Stimulated activated CD4-positive, alpha-beta T cell treated with anti-CD3 and anti-CD28 coated beads, Interleukin-4, amount 100 ng/mL, for 4 hours (primary cell): ENCODE results near the gene HELQ.
A peak's percentile ranks its signal among the peaks of the same experiment; 100 is the strongest.
"Not testable (repeated sequence)": the region's sequence is repeated elsewhere in the genome, so short reads cannot be mapped to it uniquely, and the experiment has no call there.

Experiments used
- DNase-seq, 2 experiments: peaks; one replicate each; pipeline ENCODE4 v3.0.0-alpha.2; 2020

The HELQ gene

DNA sequence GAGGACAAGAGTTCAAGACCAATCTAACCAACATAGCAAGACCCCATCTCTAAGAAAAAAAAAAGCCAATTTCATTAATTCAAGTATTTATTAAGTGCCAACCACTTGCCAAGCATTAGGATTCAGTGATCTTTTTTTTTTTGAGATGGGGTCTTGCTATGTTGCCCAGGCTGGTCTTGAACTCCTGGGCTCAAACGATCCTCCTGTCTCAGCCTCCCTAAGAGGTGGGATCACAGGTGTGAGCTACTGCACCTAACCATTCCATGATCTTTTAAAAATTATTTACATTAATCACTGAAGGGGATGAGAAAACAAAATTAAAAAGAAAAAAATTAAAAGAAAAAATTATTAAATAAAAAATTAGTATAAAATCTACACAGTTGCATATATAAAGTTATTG is 24.4 kb downstream of the HELQ start:
- DNase-seq = no peak

GRCh38 chr4:83418211-83418610 is 37.4 kb downstream of the HELQ start:
- no peak for DNase-seq

DNA sequence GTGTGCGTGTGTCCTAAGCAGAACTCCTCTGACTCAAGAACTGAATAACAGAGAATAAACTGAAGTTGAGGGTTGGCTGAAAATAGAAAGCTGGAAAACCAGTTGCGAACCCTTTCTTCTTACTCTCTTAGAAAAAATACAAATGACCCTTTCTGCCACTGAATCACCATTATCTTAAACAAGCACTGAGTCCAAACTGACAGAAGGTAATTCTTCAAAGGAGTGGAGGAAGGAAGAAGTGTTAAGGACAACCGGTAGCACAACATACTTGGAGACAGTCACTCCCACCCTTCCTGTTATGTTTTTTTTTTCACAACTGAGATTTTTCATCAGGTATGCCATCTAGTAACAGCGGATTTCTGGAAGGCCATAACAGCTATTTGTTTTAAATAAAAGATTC is 38.1 kb downstream of the HELQ start:
- no peak for DNase-seq

DNA sequence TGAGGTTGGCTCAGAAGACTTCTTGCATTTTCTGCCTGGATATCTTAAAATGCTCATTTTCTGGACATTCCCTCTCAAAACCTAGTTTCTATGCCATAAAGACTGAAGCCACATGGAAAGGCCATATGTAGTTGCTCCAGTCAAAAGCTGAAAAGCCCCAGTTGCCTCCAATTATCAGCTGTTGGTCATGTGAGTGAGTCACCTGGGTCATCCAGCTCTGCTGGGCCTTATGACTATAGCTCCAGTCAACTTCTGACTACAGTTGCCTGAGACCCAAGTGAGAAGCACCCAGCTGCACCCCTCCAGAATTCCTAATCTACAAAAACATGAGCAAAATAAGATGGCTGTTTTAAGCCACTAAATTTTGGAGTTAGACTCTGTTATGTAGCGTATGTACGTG is 41.9 kb downstream of the HELQ start:
- DNase-seq = no peak

DNA sequence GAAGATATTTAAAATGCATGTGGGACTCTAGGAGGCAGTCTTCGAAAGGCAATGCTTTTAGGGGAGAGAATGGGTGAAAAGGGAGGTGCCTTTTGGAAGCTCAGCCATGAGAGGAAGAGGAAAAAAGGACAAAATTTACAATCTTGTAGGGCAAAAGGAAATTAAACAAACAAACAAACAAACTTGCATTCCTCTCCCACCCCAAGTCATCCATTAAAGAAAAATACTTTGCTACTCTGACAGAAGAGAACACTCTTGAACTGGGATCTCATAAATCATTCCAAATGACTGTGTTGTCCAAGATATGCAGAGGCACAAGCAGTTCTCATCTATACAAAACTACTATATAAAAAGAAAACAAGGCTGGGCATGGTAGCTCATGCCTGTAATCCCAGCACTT is 46.7 kb downstream of the HELQ start:
- no peak for DNase-seq

DNA sequence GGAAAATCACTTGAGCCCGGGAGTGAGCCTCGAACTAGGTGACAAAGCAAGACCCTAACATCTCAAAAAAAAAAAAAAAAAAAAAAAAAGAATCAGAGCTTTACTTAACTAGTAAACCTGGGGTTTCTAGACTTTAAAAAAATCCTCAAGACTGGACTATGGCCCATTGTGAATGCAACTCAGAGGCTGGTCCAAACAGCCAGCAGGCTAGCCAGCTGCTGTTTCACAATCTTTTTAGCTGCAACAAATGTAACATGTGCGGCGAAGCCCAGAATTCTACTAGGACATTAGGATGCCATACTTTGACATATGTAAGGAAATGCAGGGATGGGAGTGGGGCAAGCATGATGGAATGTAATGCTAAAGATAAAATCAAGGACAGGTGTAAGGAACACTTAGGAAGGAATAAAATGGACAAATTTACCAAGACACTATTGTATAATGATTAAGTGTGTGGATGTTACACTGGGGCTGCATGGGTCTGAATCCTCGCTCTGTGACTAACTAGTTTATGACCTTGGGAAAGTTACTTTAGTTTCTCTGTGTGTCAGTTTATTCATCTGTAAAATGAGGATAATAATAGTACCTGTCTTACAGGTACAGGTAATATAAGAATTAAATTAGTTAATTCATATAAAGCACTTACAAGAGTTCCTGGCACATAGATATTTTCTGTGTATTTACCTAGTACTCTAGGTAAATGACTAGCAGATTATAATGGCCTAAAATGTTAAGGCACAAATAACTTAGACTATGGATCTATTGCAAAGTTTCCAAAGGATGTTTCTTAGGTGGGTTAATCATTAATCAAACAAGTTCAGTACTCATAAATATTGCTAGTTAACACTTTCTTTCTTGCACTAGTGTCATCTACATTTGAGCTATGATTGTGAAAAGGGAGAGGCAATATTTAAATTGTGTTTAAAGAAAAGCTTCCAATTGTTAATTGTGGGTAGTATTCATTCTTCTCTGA is 49.5 kb downstream of the HELQ start:
- DNase-seq = no peak

DNA sequence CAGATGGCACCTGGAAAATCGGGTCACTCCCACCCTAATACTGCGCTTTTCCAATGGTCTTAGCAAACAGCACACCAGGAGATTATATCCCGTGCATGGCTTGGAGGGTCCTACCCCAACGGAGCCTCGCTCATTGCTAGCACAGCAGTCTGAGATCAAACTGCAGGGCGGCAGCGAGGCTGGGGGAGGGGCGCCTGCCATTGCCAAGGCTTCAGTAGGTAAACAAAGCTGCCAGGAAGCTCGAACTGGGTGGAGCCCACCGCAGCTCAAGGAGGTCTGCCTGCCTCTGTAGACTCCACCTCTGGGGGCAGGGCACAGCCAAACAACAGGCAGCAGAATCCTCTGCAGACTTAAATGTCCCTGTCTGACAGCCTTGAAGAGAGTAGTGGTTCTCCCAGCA is 57.5 kb downstream of the HELQ start:
- not testable (repeated sequence) for DNase-seq

- DNase-seq = no peak
Observed at GRCh38 chr4:83393908-83394307, 61.7 kb downstream of the HELQ start.

DNA sequence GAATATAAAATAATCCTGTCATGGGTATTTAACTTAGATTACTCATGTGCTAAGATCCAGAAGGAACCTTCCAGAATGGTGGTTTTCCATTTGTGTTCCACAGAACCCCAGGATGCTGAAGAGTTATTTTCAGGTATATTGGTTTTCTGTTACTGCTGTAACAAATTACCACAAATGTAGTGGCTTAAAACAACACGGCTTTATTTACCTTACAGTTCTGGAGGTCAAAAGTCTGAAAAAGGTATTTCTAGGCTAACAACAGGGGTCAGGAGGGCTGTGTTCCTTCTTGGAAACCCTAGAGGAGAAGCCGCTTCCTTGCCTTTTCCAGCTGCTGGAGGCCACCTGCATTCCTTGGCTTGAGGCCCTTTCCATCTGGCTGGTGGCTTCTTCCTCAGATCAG is 63.1 kb downstream of the HELQ start:
- DNase-seq = no peak

DNA sequence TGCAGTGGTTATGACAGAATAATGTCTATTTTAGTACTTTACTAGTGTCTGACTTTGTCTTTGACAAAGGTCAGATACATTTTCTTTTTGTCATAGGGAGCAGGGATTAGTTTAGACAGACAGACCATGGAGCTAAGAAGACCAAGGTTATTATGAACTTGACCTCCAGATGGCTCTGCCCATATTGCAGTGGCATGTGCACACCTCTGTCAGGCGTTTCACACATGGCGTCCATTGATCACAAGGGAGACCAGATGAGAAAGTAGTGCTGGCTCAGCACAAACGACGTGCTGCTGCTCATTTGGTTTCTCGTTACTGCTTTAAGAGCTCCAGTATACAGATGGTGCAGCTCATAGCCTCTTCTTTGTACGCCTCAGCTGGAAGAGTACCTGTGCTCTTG is 64.7 kb downstream of the HELQ start:
- DNase-seq = no peak

DNA sequence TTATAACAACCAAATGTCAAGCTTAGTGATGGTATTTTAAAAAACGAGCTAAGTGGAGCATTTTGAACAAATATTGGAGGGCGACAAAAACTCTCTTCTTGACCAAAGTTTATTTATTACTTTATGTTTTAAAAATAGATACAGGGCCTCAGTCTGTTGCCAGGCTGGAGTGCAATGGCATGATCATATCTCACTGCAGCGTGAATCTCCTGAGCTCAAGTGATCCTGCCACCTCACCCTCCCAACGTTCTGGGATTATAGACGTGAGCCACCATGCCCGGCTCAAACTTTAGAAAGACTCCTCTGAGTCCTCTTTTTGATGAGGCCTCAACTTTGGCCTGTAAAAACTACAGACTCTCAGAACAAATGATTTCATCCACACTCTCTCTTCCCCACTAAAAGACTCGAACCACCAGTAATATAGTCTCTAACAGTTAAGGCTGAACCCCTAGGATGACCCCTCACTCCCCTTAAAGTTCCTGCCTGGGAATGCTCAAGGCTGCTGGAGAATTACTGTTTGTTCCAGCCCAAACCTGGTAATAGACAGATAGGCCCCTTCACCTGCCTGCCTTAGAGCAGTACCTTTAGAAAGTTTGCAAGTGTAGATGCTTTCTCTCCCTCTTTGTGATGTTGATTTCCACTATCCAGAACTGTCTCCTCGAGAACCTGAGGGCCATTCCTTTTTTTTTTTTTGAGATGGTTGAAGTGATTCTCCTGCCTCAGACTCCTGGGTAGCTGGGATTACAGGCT is 65.7 kb downstream of the HELQ start:
- DNase-seq = no peak

GRCh38 chr4:83389037-83389720 is 66.4 kb downstream of the HELQ start:
- no peak for DNase-seq

- peak in 1 of 2 experiments; percentile 8 for DNase-seq
Observed at GRCh38 chr4:83388313-83388676, 67.3 kb downstream of the HELQ start.

DNA sequence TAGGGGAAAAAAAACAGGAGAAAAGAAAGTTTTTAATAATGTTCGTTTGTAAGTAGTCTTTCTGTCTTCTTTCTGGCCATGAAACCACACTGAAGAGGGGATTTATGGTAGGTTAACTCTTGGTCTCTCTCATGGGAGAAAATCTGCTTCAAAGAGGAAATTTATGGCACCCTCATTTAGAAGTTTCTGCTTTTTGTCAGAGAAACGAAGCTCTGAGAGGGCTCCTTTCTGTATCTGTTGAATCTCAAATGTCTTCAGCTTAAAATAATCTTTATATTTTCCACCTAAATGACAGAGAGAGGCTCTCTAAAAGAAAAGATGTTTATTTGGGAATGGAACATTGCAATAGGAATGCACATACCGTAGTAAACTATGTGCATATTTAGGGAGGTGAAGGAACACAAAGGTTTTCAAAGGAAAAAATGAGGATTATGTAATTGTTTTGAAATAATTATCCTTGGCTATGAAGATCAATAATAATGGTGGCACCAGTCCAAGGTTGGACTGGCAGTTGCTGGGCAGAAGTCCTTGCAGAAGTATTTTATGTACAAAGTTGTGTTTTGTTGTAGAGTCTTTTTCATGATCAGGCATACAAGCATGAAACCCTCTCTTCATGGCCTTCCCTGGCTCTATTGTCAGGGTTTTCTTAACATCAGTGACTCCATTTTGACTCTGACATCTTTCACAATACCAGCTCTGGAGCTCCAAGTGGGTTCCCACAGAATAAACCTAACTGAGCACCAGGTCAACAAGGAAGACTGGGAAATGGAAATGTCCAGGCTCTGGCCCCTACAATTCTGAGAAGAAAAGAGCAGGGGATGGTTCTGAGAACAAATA is 67.9 kb downstream of the HELQ start:
- no peak for DNase-seq

DNA sequence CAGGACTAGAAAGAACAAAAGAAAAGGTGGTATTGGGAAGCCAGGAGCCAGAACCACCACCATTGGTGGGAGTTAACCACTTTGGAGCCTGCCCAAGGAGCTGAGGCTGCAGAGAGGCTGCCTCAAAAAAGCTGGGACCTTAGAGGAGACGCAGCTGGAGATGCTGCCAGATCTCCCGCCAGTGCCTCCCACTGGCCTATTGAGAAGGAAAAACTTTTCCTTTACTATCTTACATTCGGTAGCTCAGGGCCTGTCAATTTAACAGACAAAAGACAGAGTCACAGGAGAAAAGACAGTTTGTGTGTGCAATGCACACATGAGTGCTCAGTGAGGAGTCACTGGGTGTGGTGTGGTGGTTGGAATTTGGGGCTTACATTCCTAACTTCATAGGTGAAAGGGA is 68.6 kb downstream of the HELQ start:
- DNase-seq = no peak

- no peak for DNase-seq
Observed at GRCh38 chr4:83382850-83383249, 72.8 kb downstream of the HELQ start.

DNA sequence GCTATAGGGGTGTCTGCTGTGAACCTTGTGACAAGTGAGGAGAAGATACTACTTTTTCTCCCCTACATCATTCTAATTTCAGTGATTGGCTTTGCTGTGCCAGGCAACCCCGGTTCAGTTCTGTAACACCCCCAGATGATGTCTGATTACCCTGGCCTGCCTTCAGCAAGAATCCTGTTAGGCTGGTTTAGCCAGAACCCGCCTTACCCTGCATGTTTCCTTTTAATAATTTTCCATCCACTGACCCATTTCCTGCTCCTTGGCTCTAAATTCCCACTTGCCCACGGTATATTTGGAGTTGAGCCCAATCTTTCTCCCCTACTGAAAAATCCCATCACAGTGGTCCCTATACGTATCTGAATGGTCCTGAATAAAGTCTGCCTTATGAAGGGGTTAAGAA is 74.5 kb downstream of the HELQ start:
- DNase-seq = no peak

- no peak for DNase-seq
Observed at GRCh38 chr4:83378419-83378818, 77.2 kb downstream of the HELQ start.

GRCh38 chr4:83372931-83373330 is 82.7 kb downstream of the HELQ start:
- no peak for DNase-seq

- DNase-seq = no peak
Observed at GRCh38 chr4:83371936-83372335, 83.7 kb downstream of the HELQ start.

DNA sequence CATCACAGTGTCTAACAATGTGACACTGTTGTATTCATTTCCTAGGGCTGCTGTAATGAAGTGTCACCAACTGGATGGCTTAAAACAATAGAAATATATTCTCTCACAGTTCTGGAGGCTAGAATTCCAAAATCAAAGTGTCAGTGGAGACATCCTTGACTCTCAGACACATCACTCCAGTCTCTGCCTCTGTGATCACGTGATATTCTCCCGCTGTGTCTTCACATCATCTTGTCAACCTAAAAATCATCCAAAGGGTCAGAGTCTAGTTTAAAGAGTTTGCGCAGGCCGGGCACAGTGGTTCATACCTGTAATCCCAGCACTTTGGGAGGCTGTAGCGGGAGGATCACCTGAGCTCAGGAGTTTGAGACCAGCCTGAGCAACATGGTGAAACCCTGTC is 84.4 kb downstream of the HELQ start:
- no peak for DNase-seq

DNA sequence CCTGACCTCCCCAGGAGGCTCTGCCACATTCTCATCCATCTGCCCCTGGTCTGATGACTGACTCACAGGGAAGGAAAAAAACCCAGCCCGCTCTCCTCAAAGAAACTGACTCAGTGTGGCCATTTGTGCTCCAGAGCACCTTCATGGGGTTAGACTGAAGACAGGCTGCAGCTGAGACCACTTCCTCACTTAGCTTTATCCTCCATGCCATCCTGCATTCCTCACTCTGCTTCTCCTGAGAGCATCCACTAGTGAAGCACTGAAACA is 85.0 kb downstream of the HELQ start:
- DNase-seq = no peak
